Hindlimb muscle (tissue), 1 donor: ENCODE data around the gene PIK3R3. TPM values are rescaled to one million over a fixed set of nuclear protein-coding genes. Genes with fewer than 3 reads are reported as not detected.

ENCODE experiments used
- DNase-seq: peaks from one replicate; pipeline ENCODE4 v3.0.0-alpha.2; 2013
- polyA plus RNA-seq: library from polyadenylated mRNA; unstranded; fragments of 120-200 nt; gene quantifications from one replicate; pipeline ENCODE4 v1.2.1, GENCODE V29; 2013; ENCODE audit not compliant: insufficient read length

Gene PIK3R3
- polyA plus RNA-seq, 1 donor: 12.8 TPM

- no peak for DNase-seq
Measured at GRCh38 chr1:46021046-46021996, 111.1 kb downstream of the PIK3R3 start.

GRCh38 chr1:46020010-46020409, 112.4 kb downstream of the PIK3R3 start:
- peak; percentile 43 for DNase-seq

- no peak for DNase-seq
Measured at GRCh38 chr1:46019348-46019747, 113.1 kb downstream of the PIK3R3 start.

- no peak for DNase-seq
Measured at GRCh38 chr1:46017876-46018503, 114.4 kb downstream of the PIK3R3 start.

GRCh38 chr1:46013581-46013980, 118.8 kb downstream of the PIK3R3 start:
- no peak for DNase-seq

- DNase-seq: no peak
Measured at GRCh38 chr1:46012236-46012635, 120.2 kb downstream of the PIK3R3 start.

- DNase-seq: no peak
Measured at GRCh38 chr1:46011121-46011695, 121.2 kb downstream of the PIK3R3 start.

GRCh38 chr1:46010611-46011010, 121.8 kb downstream of the PIK3R3 start:
- no peak for DNase-seq

GRCh38 chr1:46008585-46008984, 123.8 kb downstream of the PIK3R3 start:
- no peak for DNase-seq

- peak; percentile 8 for DNase-seq
Measured at GRCh38 chr1:46005594-46005993, 126.8 kb downstream of the PIK3R3 start.

GRCh38 chr1:46004492-46004891, 127.9 kb downstream of the PIK3R3 start:
- no peak for DNase-seq

- no peak for DNase-seq
Measured at GRCh38 chr1:46003315-46003714, 129.1 kb downstream of the PIK3R3 start.

- DNase-seq: no peak
Measured at GRCh38 chr1:46002551-46003150, 129.8 kb downstream of the PIK3R3 start.

- DNase-seq: no peak
Measured at GRCh38 chr1:46001081-46001785, 131.2 kb downstream of the PIK3R3 start.

GRCh38 chr1:45999507-45999906, 132.9 kb downstream of the PIK3R3 start:
- no peak for DNase-seq

- no peak for DNase-seq
Measured at GRCh38 chr1:45998020-45998617, 134.3 kb downstream of the PIK3R3 start.

- DNase-seq: no peak
Measured at GRCh38 chr1:45995298-45995697, 137.1 kb downstream of the PIK3R3 start.

GRCh38 chr1:45994423-45994822, 138.0 kb downstream of the PIK3R3 start:
- DNase-seq: no peak
